Activated CD4-positive, alpha-beta T cell treated with anti-CD3 and anti-CD28 coated beads for 1 hour (primary cell): Measurements from ENCODE around the gene ASB6.
"Not testable (repeated sequence)": the region's sequence is repeated elsewhere in the genome, so short reads cannot be mapped to it uniquely, and the experiment has no call there.

ENCODE experiments used
- DNase-seq: peaks from one replicate; pipeline ENCODE4 v3.0.0-alpha.2; 2020

The ASB6 gene

DNA sequence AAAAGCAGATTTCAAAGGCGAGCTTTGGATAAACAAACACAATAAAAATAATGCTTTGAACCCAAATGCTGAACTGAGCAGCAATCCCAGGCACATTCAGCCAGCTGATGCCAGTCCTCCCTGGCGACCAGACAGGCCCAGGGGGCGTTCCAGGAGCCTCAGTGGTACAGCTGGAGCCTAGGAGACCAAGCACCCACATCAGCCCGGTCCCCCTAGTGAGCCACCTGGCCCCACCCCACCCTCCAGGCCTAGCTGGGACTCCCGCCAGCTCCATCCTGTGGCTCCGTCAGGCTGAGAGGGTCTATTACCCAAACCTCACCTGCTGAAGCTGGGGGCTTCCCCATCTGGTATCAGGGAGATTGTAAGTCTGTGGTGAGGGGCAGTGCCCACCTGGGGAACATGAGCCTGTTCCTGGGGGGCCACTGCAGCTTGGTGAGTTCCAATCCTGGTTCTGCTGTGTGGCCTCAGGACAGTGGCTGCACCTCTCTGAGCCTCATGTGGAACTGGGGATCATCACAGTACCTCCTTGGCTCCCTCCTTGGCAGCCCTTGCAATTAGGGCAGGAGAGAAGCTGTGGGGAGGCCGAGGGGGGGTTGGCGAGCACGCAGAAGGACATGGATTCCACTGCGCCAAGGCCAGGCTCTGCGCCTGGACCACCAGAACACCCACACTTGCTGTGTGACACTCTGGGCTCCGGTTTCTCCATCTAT, 37.7 kb downstream of the ASB6 start:
- no peak for DNase-seq

DNA sequence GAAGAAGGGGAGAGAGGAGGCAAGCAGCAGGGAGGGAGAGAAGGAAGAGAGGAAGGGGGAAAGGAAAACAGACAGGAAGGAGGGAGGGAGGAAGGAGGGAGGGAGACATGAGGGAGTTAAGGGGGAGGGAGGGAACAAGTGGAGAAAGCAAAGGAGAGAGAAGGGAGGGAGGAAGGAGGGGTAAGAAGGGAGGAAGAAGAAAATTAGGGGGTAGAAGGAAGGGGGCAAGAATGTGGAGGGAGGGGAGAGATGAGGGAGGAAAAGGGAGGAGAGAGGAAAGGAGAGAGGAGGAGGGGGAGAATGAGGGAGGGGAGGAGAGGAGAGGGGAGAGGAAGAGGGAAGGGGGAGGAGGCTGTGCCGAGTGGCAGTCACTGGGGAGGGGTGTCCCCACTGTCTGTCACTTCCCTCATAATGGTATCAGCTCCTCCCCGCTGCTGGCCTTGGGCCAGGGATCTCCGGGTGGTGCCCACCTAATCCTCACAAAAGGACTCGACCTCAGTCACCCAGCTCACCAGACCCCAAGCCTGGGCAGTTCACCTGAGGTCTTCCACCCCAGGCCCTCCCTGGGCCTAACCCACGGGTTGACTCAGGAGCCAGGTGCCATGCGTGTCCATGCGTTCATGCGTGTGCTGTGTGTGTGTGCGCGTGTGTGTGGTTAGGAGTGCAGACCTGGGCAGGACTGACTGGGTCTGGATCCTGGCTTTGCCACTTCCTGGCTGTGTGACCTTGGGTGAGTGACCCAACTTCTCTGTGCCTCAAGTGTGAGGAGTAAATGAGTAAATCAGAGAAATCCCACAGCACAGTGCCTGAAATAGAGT, 39.1 kb downstream of the ASB6 start:
- no peak for DNase-seq

DNA sequence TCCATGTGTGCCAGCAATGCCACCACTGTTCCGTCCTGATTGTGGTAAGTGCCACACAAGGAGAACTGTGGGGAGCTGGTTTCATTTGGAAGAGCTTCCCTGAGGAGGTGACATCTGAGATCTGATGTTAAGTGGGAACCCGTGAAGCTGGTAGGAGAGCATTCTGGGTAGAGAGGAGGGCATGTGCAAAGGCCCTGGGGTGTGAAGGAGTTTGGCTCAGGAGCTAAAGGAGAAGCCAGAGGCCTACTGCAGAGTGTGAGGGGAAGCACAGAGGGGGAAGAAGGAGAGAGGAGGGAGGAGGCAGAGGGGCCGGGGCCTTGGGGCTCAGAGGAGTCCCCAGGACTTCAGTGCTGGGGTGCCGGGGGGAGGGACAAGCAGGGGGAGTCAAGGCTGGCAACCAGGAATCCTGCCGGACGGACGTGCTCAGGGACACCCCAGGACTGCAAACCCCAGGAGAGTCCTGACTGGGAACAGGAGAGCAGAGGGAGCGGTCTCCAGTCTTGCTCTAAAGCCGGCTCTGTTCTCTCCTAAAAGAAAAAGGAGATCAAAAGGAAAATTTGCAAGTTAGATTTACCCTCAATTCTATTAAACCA, 40.8 kb downstream of the ASB6 start:
- no peak for DNase-seq

- DNase-seq = no peak
Measured at GRCh38 chr9:129598089-129598596, 43.8 kb downstream of the ASB6 start.

DNA sequence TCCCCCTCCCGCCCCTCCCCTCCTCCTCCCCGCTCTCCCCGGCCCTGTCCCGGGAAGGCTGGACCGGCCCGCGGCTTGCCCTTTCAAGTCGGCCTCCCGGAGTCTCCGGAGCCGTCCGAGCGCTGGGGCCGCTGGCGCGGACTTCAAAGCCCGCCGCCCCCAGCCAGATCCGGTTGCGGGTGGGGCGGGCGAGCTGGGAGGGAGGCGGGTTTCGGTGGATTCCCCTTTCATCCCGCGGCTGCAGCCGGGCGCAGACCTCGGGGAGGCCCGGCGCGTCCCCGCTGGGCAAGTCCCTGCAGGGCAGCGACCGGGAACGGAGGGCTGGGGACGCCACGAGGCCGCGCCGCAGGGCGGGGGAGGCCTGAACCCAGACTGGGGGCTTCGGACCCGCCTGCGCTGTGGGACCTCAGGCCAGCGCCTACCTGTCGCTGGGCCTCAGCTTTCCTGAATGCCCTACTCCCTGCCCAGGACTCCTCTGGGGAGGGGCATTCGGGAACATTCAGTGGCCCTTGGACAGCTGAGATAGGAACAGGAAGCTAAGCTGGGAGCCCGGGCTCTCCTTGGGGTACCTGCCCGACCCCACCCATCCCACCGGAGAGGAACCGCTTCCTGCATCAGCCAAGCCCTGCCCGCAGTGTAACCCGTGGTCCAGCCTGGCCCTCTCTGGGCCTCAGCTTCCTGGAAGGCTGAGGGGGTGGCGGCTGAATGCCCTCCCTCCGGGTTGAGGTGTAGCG, 44.4 kb downstream of the ASB6 start:
- DNase-seq = no peak

- no peak for DNase-seq
Measured at GRCh38 chr9:129596541-129597331, 45.2 kb downstream of the ASB6 start.

- DNase-seq = no peak
Measured at GRCh38 chr9:129595903-129596540, 45.9 kb downstream of the ASB6 start.

DNA sequence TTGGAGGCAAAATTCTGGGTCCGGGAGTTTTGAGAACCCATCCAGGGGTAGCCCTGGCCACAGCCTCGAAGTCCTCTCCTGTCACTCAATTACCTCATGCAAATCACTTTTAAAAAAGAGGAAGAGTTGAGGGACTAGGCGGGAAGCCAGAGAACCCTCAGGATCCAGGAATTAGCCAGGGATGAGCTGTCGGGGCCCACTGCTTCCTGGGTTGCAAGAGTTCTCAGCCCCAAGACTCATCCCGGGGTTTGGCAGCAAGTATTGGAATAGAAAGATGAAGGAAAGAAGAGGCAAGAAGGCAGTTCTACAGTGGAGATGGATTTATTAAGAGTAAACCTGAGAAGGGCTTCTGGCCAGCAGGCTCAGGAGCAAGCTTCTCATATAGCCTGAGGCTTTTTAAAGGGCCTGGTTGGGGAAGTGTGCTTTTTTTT, 46.6 kb downstream of the ASB6 start:
- no peak for DNase-seq

DNA sequence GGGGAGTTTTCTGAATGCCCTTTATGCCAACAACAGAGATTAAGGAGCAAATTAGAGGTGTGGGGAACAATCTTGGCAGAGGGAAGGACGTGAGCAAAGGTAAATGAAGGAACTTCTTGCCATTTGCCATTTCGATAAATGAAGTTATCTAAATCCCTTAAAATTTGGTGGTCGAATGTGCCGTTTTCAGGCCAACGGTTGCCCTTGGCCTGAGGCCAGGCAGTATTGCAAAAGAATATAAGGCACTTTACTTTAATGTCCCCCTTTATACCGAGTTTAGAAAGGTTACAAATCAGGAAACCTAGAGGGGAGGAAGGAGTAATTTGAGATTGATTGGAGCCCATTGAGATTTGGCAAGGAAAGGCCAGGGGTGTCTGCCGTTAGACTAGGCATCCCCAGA, 47.3 kb downstream of the ASB6 start:
- no peak for DNase-seq

DNA sequence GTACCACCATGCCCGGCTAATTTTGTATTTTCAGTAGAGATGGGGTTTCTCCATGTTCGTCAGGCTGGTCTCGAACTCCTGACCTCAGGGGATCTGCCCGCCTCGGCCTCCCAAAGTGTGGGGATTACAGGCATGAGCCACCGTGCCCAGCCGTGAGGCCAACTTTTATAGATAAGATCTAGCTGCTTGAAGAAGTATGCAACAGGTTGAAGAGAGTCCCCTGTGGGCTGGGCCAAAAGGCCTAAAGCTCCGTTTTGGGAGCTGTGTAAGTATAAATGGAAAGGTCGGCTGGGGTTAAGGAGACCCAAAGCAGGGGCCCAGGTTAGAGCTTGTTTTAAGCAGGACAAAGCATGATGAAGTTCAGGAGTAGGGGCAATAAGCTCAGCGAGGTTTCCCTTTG, 49.2 kb downstream of the ASB6 start:
- not testable (repeated sequence) for DNase-seq

DNA sequence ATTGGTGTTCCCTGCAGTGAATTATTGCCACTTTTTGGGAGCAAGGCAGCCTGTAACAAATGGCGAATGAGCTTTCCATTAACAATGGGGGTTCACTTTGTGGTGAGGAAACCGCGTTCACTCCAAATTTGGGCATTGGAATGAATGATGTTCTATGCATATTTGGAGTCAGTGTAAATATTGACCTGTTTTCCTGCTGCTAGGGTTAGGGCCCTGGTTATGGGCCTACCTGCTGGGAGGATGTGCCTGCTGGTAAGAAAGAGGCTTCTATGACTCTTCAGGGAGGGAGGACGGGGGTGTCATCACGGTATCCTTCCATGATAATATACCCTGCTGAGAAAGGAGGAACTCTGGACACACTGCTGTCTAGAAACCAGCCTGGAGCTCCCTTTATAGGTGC, 50.0 kb downstream of the ASB6 start:
- DNase-seq = no peak

GRCh38 chr9:129590466-129590865, 51.5 kb downstream of the ASB6 start:
- no peak for DNase-seq

GRCh38 chr9:129587487-129588262, 54.3 kb downstream of the ASB6 start:
- no peak for DNase-seq

DNA sequence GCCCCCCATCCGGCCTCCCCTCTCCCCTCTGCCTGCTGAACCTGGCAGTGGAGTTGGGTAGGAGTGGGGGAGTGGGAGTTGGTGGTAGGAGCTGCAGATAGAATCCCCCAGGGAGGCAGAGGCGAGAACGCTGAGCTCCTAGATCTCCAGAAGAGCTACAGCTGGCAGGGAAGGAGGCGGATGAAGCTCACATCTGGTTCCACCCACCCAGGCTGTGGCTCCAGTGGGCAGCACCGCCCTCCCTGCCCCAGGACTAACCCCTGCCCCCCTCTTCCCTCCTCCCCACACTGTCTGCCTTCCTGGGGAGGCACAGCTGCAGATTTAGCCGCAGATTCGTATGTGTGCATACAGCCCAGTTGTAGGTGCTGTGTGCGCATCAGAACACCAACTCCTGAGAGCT, 55.3 kb downstream of the ASB6 start:
- no peak for DNase-seq

DNA sequence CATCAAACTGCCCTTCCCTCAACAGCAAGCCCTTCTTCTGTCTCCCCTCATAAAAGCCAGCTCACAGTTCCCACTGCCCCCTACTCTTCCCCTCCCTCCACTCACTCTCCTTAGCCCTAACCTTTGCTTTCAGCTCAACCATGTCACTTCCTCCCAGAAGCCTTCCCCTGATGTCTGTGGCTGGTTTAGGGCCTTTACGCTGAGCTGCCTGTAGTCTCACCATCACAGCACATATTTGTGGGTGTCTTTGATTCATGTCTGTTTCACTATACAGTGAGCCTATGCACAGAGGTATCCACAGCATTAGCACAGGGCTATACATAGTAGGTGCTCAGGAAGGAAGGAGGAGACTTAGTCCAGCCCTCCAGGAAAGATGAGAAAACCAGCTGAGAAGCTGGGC, 55.7 kb downstream of the ASB6 start:
- no peak for DNase-seq

- no peak for DNase-seq
Measured at GRCh38 chr9:129585352-129585751, 56.6 kb downstream of the ASB6 start.
